ENCODE measurements around the gene IQCN. TPM values are rescaled to one million over a fixed set of nuclear protein-coding genes. Genes with fewer than 3 reads are reported as not detected.
A peak's percentile ranks its signal among the peaks of the same experiment; 100 is the strongest.

Gene IQCN
- total and polyA plus RNA-seq, 12 donors, result 0.17 to 7.8 (median 0.96) TPM

DNA sequence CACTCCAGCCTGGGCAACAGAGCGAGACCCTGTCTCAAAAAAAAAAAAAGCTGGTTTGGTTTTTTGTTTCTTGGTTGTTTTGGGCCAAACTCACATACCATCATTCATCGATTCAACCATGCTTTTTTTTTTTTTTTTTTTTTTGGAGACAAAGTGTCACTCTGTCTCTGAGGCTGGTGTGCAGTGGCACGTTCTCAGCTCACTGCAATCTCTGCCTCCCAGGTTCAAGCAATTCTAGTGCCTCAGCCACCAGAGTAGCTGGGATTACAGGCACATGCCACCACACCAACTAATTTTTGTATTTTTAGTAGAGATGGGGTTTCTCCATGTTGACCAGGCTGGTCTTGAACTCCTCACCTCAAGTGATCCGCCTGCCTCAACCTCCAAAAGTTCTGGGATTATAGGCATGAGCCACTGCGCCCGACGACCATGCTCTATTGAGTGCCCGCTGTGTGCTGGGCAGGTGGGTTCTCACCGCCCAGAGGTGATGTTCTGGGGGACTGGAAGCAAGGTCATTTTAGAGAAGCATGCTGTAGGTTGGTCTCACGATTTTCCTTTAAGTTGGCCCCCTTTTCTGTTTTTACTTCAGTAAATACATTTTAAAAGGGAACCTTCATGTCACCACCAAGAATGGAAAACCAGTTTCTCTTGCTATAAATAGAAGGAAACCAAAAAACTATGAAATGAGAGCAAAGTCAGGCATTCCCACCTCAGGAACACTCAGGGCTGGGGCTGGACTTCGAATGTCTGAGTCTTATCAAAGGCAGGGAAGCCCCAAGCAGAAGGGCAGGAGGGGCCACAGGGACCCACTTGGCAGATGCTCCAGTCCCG, 15.4 kb upstream of the IQCN start:
- ATAC-seq (no peak), DNase-seq (no peak)
- TF ChIP-seq, protein P1, sequence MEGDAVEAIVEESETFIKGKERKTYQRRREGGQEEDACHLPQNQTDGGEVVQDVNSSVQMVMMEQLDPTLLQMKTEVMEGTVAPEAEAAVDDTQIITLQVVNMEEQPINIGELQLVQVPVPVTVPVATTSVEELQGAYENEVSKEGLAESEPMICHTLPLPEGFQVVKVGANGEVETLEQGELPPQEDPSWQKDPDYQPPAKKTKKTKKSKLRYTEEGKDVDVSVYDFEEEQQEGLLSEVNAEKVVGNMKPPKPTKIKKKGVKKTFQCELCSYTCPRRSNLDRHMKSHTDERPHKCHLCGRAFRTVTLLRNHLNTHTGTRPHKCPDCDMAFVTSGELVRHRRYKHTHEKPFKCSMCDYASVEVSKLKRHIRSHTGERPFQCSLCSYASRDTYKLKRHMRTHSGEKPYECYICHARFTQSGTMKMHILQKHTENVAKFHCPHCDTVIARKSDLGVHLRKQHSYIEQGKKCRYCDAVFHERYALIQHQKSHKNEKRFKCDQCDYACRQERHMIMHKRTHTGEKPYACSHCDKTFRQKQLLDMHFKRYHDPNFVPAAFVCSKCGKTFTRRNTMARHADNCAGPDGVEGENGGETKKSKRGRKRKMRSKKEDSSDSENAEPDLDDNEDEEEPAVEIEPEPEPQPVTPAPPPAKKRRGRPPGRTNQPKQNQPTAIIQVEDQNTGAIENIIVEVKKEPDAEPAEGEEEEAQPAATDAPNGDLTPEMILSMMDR (IDR thresholded peaks at IDR 0.05), result no peak
- no peaks in the 10 kb centered on the region for H3K36me3 ChIP-seq
- intact Hi-C loops (cut with DNase I), result loop anchor here in 2 of 10 donors (10.0 kb wide), 2 partner anchors 125 to 1215 kb away; partner anchors contain the start of genes HAUS8 (in 1 of the 2), MYO9B (in 1 of the 2) and SSBP4 (in 1 of the 2)
- peak overlapping the region in 9 of 10 donors; percentile 18 to 100 (median 99) for H3K27ac ChIP-seq
- H3K4me1 ChIP-seq, result peaks cover 6 to 48% (median 34%) of the 10 kb centered on the region in 9 donors
- WGBS, 2 donors, result 61 to 66% methylated on average over 12 of the region's 12 CpGs
- no peaks in the 10 kb centered on the region for H3K9me3 ChIP-seq
- H3K27me3 ChIP-seq, result no peaks in the 10 kb centered on the region
- H3K4me3 ChIP-seq, result no peak overlapping the region

DNA sequence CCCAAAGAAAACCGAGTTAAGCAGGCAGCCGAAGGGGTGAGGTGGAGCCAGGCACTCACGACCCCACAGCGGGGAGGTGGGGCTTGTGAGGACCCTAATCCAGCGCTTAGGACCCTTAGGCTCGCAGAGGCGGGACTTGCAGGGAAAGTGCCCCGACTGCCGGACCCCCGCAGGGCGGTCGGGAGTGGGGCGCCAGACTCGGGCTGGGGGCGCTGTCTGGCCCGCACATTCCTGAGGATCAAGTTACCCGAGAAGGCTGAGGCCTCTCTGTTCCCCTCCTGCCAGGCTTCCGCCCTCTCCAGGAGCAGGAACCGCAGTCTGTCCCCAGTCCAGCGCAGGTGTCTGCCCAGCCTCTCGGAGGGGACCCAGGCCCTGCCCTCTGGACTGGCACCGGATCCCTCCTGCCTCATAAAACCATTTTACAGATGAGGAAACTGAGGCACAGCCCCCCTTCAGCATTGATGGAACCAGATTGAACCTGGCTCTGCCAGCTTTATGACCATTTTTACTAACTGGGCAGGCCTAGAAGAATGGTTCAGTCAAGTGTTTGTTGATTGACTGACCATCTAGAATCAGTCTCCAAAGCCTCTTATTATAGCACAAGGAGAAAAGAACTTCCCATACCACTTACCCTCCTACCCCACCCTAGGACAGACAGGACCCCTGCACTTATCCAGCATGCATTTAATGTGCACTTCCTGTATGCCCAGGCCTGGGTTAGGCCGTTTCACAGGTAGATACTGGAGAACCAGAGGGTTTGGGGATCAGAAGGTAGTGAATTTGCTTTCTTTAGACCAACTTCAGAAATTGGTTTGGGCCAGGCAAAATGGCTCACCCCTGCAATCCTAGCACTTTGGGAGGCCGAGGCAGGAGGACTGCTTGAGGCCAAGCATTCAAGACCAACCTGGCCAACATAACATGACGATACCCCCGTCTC, 13.9 kb upstream of the IQCN start:
- TF ChIP-seq, protein P1 (IDR thresholded peaks at IDR 0.05), result no peak
- no peaks in the 10 kb centered on the region for H3K9me3 ChIP-seq
- DNase-seq, result no peak
- no peaks in the 10 kb centered on the region for H3K36me3 ChIP-seq
- peak overlapping the region in 3 of 10 donors; percentile 8 to 14 (median 10) for H3K27ac ChIP-seq
- WGBS, 2 donors, result 65 to 74% methylated on average over 26 of the region's 26 CpGs
- H3K4me3 ChIP-seq, result no peak overlapping the region
- H3K4me1 ChIP-seq, result peaks cover 6 to 38% (median 34%) of the 10 kb centered on the region in 9 donors
- no peak for ATAC-seq
- intact Hi-C loops (cut with DNase I), result loop anchor here in 1 of 10 donors (10.0 kb wide), 1 partner anchor 127 kb away; the partner anchor contains the start of gene SSBP4
- no peaks in the 10 kb centered on the region for H3K27me3 ChIP-seq

DNA sequence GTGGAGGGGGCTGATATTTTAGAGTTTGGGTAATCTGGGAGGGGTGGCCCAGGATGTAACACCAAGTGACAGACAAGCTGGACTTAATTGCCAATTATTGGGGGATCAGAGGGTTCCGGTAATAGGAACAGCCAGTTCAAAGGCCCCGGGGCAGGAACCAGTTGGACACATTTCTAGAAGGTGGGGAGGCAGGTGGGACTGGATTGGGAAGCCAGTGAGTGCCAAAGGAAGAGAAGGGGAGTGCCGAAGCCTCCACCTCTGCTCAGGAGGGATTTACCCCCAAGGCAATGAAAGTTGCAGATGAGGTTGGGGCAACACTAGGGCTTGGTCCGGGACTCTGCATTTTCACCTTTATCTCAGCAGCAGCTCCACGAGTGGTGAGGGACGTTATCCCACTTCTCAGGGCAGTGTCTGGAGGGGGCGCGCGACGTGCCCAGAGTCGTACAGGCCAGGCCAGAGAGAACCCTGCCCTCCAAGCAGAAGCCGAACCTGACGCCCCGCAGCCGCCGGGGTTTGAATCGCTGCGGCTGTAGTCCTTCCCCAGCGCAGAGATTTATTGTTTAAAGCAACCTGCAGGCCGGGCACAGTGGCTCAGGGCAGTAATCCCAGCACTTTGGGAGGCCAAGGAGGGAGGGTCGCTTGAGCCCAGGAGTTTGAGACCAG, 12.9 kb upstream of the IQCN start:
- Histone ChIP-seq H3K27ac (peak overlapping the region in 8 of 10 donors; percentile 8 to 99 (median 30)), H3K36me3 (no peaks in the 10 kb centered on the region), H3K4me3 (no peak overlapping the region), H3K4me1 (peaks cover 6 to 43% (median 38%) of the 10 kb centered on the region in 9 donors), H3K9me3 (no peaks in the 10 kb centered on the region), H3K27me3 (no peaks in the 10 kb centered on the region)
- no peak for ATAC-seq
- 81 to 84% methylated on average over 21 of the region's 21 CpGs for WGBS, 2 donors
- intact Hi-C loops (cut with DNase I), result loop anchor here in 1 of 10 donors (10.0 kb wide), 1 partner anchor 128 kb away; the partner anchor contains the start of gene SSBP4
- TF ChIP-seq, protein P1 (IDR thresholded peaks at IDR 0.05), result no peak
- DNase-seq, result no peak
